Stimulated activated CD8-positive, alpha-beta memory T cell treated with anti-CD3 and anti-CD28 coated beads, Interleukin-4, amount 100 ng/mL, for 4 hours (primary cell): ENCODE results near the gene CANT1.
"Not testable (repeated sequence)": the region's sequence is repeated elsewhere in the genome, so short reads cannot be mapped to it uniquely, and the experiment has no call there.

Experiments used
- DNase-seq, 2 donors: peaks; one replicate each; pipeline ENCODE4 v3.0.0-alpha.2; 2020; ENCODE audit warnings: low read depth in 2 of 2, low spot score in 1 of 2

Gene CANT1

GRCh38 chr17:79027925-79028491 is 18.4 kb upstream of the CANT1 start:
- DNase-seq = no peak

- no peak for DNase-seq
These were observed 17.8 kb upstream of the CANT1 start for GRCh38 chr17:79027274-79027924.

GRCh38 chr17:79026376-79027273 is 17.1 kb upstream of the CANT1 start:
- no peak for DNase-seq

- DNase-seq = no peak
These were observed 15.6 kb upstream of the CANT1 start for GRCh38 chr17:79024901-79025737.

- no peak for DNase-seq
These were observed 14.6 kb upstream of the CANT1 start, which contains the start of gene C1QTNF1 for GRCh38 chr17:79023886-79024771. TSS of gene C1QTNF1 (plus strand) at chr17:79024169. CDS start at chr17:79043969, 19,800 bp downstream.

GRCh38 chr17:79023180-79023705 is 13.7 kb upstream of the CANT1 start:
- DNase-seq = no peak

GRCh38 chr17:79022507-79022991 is 13.0 kb upstream of the CANT1 start:
- no peak for DNase-seq

- DNase-seq = not testable (repeated sequence)
These were observed 12.4 kb upstream of the CANT1 start for GRCh38 chr17:79021929-79022328.

GRCh38 chr17:79020631-79021301 is 11.2 kb upstream of the CANT1 start:
- no peak for DNase-seq

- peak in 1 of 2 donors; percentile 17 for DNase-seq
These were observed 10.3 kb upstream of the CANT1 start for GRCh38 chr17:79019632-79020584.

- no peak for DNase-seq
These were observed 9.7 kb upstream of the CANT1 start for GRCh38 chr17:79019261-79019631.

- DNase-seq = no peak
These were observed 8.8 kb upstream of the CANT1 start for GRCh38 chr17:79018370-79018695.

GRCh38 chr17:79017546-79018369 is 8.2 kb upstream of the CANT1 start:
- no peak for DNase-seq

- DNase-seq = no peak
These were observed 4.7 kb upstream of the CANT1 start for GRCh38 chr17:79014158-79014758.

GRCh38 chr17:79012563-79013134 is 3.1 kb upstream of the CANT1 start:
- DNase-seq = no peak

- no peak for DNase-seq
These were observed 2.0 kb upstream of the CANT1 start for GRCh38 chr17:79011451-79012147.
